Measurements from ENCODE around the gene ECHDC1. TPM values are rescaled to one million over a fixed set of nuclear protein-coding genes. Genes with fewer than 3 reads are reported as not detected.

Gene ECHDC1
- total and polyA plus RNA-seq, 12 donors: 25.0 to 98.7 (median 38.4) TPM

DNA sequence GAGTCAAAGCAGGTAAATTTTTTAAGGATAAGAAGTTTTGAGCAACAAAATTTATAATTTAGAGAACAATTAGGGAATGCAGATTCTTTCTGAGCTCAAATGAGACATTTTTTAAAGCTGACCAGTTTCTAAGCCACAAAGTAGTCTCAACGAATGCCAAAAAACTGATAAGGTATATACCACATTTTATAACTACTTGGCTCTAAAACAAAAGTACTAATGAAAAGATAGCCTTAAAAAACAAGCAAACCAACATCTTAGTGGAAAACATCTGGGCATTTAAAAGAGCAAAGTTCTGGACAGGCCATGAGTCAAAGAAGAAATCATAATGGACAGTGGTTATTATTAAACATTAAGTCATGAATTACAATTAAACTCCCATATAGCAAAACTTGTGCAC, 99.9 kb downstream of the ECHDC1 start:
- no peaks in the 10 kb centered on the region for H3K9me3 ChIP-seq (replicated peaks in 1 of 3)
- TF ChIP-seq, protein P1, sequence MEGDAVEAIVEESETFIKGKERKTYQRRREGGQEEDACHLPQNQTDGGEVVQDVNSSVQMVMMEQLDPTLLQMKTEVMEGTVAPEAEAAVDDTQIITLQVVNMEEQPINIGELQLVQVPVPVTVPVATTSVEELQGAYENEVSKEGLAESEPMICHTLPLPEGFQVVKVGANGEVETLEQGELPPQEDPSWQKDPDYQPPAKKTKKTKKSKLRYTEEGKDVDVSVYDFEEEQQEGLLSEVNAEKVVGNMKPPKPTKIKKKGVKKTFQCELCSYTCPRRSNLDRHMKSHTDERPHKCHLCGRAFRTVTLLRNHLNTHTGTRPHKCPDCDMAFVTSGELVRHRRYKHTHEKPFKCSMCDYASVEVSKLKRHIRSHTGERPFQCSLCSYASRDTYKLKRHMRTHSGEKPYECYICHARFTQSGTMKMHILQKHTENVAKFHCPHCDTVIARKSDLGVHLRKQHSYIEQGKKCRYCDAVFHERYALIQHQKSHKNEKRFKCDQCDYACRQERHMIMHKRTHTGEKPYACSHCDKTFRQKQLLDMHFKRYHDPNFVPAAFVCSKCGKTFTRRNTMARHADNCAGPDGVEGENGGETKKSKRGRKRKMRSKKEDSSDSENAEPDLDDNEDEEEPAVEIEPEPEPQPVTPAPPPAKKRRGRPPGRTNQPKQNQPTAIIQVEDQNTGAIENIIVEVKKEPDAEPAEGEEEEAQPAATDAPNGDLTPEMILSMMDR (IDR thresholded peaks at IDR 0.05): no peak
- no peak for TF ChIP-seq POLR2A (IDR thresholded peaks at IDR 0.05)
- H3K4me1 ChIP-seq (replicated peaks in 1 of 2): no peaks in the 10 kb centered on the region
- no peak overlapping the region for H3K4me3 ChIP-seq
- no peak for DNase-seq
- H3K27ac ChIP-seq: no peak overlapping the region
- WGBS, 4 donors: 82 to 86% (median 85%) methylated on average over 1 of the region's 1 CpG
- intact Hi-C loops (cut with DNase I): no loop called here
- no peaks in the 10 kb centered on the region for H3K27me3 ChIP-seq
- H3K36me3 ChIP-seq (replicated peaks in 1 of 2): no peaks in the 10 kb centered on the region

Small RNAs within 50 kb of the gene (small RNA-seq; reads per million reads assigned to genes)
- gene RNA5SP217: 0 reads per million in 2 donors

Other genes starting within 250 kb of the ECHDC1 start
- gene RSPO3, start 224.9 kb downstream of the ECHDC1 start, total RNA-seq: 10 to 100 TPM in 6 of 9 donors, 1 to 10 TPM in 3; 3.2 to 36.5 (median 12.9) TPM
- gene RSPO3, start 224.9 kb downstream of the ECHDC1 start, polyA plus RNA-seq: 10 to 100 TPM; 22.8 to 26.0 (median 24.3) TPM
- 10 to 100 TPM; 25.6 to 59.3 (median 43.3) TPM for gene RNF146, start 76.7 kb downstream of the ECHDC1 start, total RNA-seq
- gene RNF146, start 76.7 kb downstream of the ECHDC1 start, polyA plus RNA-seq: 10 to 100 TPM; 36.4 to 47.9 (median 47.8) TPM
- gene KIAA0408, start 115.8 kb upstream of the ECHDC1 start, total RNA-seq: 1 to 10 TPM in 8 of 9 donors, under 1 TPM in 1; 0.18 to 5.4 (median 1.9) TPM
- 1 to 10 TPM; 2.9 to 8.6 (median 3.1) TPM for gene KIAA0408, start 115.8 kb upstream of the ECHDC1 start, polyA plus RNA-seq
- under 1 TPM in 1 of 9 donors, not detected in 8; 0.22 TPM for gene C6orf58, start 233.6 kb upstream of the ECHDC1 start, total RNA-seq
- gene C6orf58, start 233.6 kb upstream of the ECHDC1 start, polyA plus RNA-seq: not detected